Endothelial cell of umbilical vein (primary cell): ENCODE results near the gene LRRC47. TPM values are rescaled to one million over a fixed set of nuclear protein-coding genes. Genes with fewer than 3 reads are reported as not detected.
"Not testable (repeated sequence)": the region's sequence is repeated elsewhere in the genome, so short reads cannot be mapped to it uniquely, and the experiment has no call there.

Source experiments
- BruUV-seq: library from RNA; stranded (reverse); fragments of 400-500 nt; replicated peaks from 2 replicates; lab custom pipeline; 2021; lab: Mats Ljungman, UMichigan
- CTCF ChIA-PET: fragments of 300-600, 350-600 bp; sonication (Branson Sonifier 250); formaldehyde crosslinking; loops from one replicate; lab custom pipeline; 2021; ENCODE audit warnings: antibody characterized with exemption, inconsistent platforms; lab: Charles Lee
- POLR2A ChIA-PET: fragments of 300-600, 350-600 bp; sonication (Branson Sonifier 250); formaldehyde crosslinking; loops from one replicate; lab custom pipeline; 2021; ENCODE audit warnings: antibody characterized with exemption, inconsistent platforms; lab: Charles Lee
- DNase-seq: peaks from one replicate; pipeline ENCODE4 v3.0.0-alpha.2; 2011; ENCODE audit warnings: low read depth, low spot score
- FAIRE-seq: peaks from 2 replicates; lab custom pipeline; 2011; peaks lifted over from hg19 to GRCh38; lab: Jason Lieb, UNC
- H2AFZ ChIP-seq: 2 replicates; pipeline ENCODE4 v1.6.0; 2012; ENCODE audit warnings: low read depth, low read length, control low read depth, inconsistent platforms
- H3K27ac ChIP-seq: 2 replicates; pipeline ENCODE4 v1.5.1; 2011; ENCODE audit warnings: low read depth, mild to moderate bottlenecking, control low read depth, low read length, moderate library complexity; ENCODE audit not compliant: insufficient read depth
- H3K27me3 ChIP-seq, 2 experiments: 2 replicates each; pipeline versions ENCODE4 v1.6.0 to v1.6.1; 2011; ENCODE audit warnings: low read length in 2 of 2, mixed read lengths in 1 of 2; ENCODE audit not compliant: control insufficient read depth in 2 of 2, insufficient read depth in 2 of 2
- H3K36me3 ChIP-seq, 2 experiments: 2 replicates in 1 of 2; 3 replicates in 1 of 2; pipeline ENCODE4 v1.5.1; 2011; ENCODE audit warnings: low read length in 2 of 2, mild to moderate bottlenecking in 1 of 2, moderate library complexity in 1 of 2; ENCODE audit not compliant: control insufficient read depth in 2 of 2, insufficient read depth in 2 of 2; ENCODE audit errors: extremely low read depth in 1 of 2
- H3K4me1 ChIP-seq: 3 replicates; pipeline ENCODE4 v1.5.1; 2011; ENCODE audit warnings: mild to moderate bottlenecking, low read length; ENCODE audit not compliant: control insufficient read depth, insufficient read depth; ENCODE audit errors: extremely low read depth
- H3K4me2 ChIP-seq: 2 replicates; pipeline ENCODE4 v1.6.1; 2011; ENCODE audit warnings: low read length, control low read depth, mixed read lengths; ENCODE audit not compliant: insufficient read depth
- H3K4me3 ChIP-seq, 3 experiments: fragments of 200-600 bp in 1 of 3; sonication (generic), shearing (Covaris generic) in 1 of 3; replicated peaks in 1 of 3; 2 replicates each; pipeline ENCODE4 v1.5.1; 2011 to 2016; ENCODE audit warnings: control low read depth in 3 of 3, low read length in 3 of 3, mild to moderate bottlenecking in 2 of 3, inconsistent platforms in 1 of 3, low read depth in 1 of 3, moderate library complexity in 1 of 3; ENCODE audit not compliant: insufficient read depth in 1 of 3
- H3K79me2 ChIP-seq: 2 replicates; pipeline ENCODE4 v1.6.0; 2012; ENCODE audit warnings: low read length, inconsistent platforms; ENCODE audit not compliant: control insufficient read depth, insufficient read depth
- H3K9ac ChIP-seq: replicated peaks from 2 replicates; pipeline ENCODE3; 2011; ENCODE audit warnings: low read length, control low read depth; ENCODE audit not compliant: insufficient read depth; ENCODE audit errors: extremely low read depth
- H3K9me1 ChIP-seq: replicated peaks from 3 replicates; pipeline ENCODE4 v1.6.0; 2011; ENCODE audit warnings: mild to moderate bottlenecking, low read length; ENCODE audit not compliant: control insufficient read depth, insufficient read depth; ENCODE audit errors: extremely low read depth
- H3K9me3 ChIP-seq: replicated peaks from 2 replicates; pipeline ENCODE4 v1.5.1; 2012; ENCODE audit warnings: low read length, inconsistent platforms; ENCODE audit not compliant: control insufficient read depth, insufficient read depth
- H4K20me1 ChIP-seq: replicated peaks from 2 replicates; pipeline ENCODE3; 2011; ENCODE audit warnings: mild to moderate bottlenecking, low read length; ENCODE audit not compliant: control insufficient read depth, insufficient read depth; ENCODE audit errors: extremely low read depth
- EZH2 ChIP-seq: IDR thresholded peaks from 2 replicates; pipeline ENCODE4 v1.6.1; 2012; ENCODE audit warnings: borderline replicate concordance, low read depth, mild to moderate bottlenecking, moderate library complexity, low read length, inconsistent platforms; ENCODE audit not compliant: severe bottlenecking
- FOS ChIP-seq: IDR thresholded peaks from 2 replicates; pipeline ENCODE4 v1.6.1; 2011; ENCODE audit warnings: mild to moderate bottlenecking, low read length, moderate library complexity, borderline replicate concordance; ENCODE audit not compliant: insufficient read depth
- GATA2 ChIP-seq: IDR thresholded peaks from 2 replicates; pipeline ENCODE4 v1.7.0; 2011; ENCODE audit warnings: low read depth, mild to moderate bottlenecking, moderate library complexity, mixed read lengths, low read length; ENCODE audit not compliant: insufficient read length, insufficient read depth
- JUN ChIP-seq: IDR thresholded peaks from 2 replicates; pipeline ENCODE4 v1.6.1; 2011; ENCODE audit warnings: borderline replicate concordance, low read depth; ENCODE audit not compliant: insufficient read length, insufficient read depth
- MYC ChIP-seq: IDR thresholded peaks from one replicate; pipeline ENCODE4 v1.6.1; 2011; ENCODE audit warnings: mild to moderate bottlenecking, low read depth, low read length
- POLR2A ChIP-seq: IDR thresholded peaks from 2 replicates; pipeline ENCODE4 v1.6.1; 2012; ENCODE audit warnings: low read depth, mild to moderate bottlenecking, control low read depth, low read length
- POLR2AphosphoS5 ChIP-seq: IDR thresholded peaks from 2 replicates; pipeline ENCODE4 v1.6.1; 2012; ENCODE audit warnings: low read depth, mild to moderate bottlenecking, control low read depth, low read length, moderate library complexity; ENCODE audit not compliant: insufficient read depth
- dilution Hi-C: fragments of 300-500 bp; cut with MboI; formaldehyde crosslinking; loops from one replicate; pipeline ENCODE4 v1.15.0; 2019; ENCODE audit warnings: low sequenced_read_pairs; ENCODE audit not compliant: extremely low pct_ligation_motif_present
- intact Hi-C: fragments of 100-400 bp; cut with micrococcal nuclease; formaldehyde crosslinking; loops from one replicate; pipeline ENCODE4 v1.10.0; 2022
- polyA plus RNA-seq, 4 experiments: library from polyadenylated mRNA; depleted of rRNA in 3 of 4; stranded (reverse) in 3 of 4; unstranded in 1 of 4; fragments of >200 nt; gene quantifications; 2 replicates each; pipeline versions ENCODE4 v1.2.1 to v1.2.3, GENCODE V29; 2011 to 2012; ENCODE audit warnings: missing spikeins in 1 of 4
- total RNA-seq: library from RNA; stranded (reverse); gene quantifications from 2 replicates; pipeline ENCODE4 v1.2.3, GENCODE V29; 2021
- TF ChIP-seq, protein P1 (sequence below), 2 donors: IDR thresholded peaks; 1 replicate in 1 of 2; 2 replicates in 1 of 2; pipeline ENCODE4 v1.5.1; 2011; ENCODE audit warnings: low read length in 2 of 2, mild to moderate bottlenecking in 2 of 2, moderate library complexity in 2 of 2, control low read depth in 1 of 2, inconsistent platforms in 1 of 2, low read depth in 1 of 2; ENCODE audit not compliant: insufficient read depth in 1 of 2; ENCODE audit errors: extremely low read depth in 1 of 2
- TF ChIP-seq, protein P2 (sequence below): IDR thresholded peaks from 2 replicates; pipeline ENCODE4 v1.6.1; 2011; ENCODE audit not compliant: insufficient read depth, insufficient read length

The LRRC47 gene
- total and polyA plus RNA-seq, 2 donors (not counting 3 experiments of a cell fraction or from before 2014, with no cell fraction given), result 23.7 to 42.5 TPM

DNA sequence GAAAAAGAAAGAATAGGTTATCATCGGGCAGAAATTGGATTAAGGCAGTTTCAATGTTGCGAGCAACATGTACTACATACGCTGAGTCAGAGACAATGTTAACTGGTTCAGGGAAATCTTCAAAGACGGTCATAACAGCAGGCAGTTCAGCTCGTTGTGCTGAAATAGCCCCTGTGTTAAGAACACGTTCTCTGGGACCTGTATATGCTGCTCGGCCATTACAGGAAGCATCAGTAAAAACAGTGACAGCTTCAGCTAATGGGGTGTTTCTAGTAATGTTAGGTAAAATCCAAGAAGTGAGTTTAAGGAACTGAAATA, 8.3 kb upstream of the LRRC47 start:
- H3K9me1 ChIP-seq, H3K4me2 ChIP-seq, H3K79me2 ChIP-seq, H3K4me1 ChIP-seq, BruUV-seq, H4K20me1 ChIP-seq, H2AFZ ChIP-seq, FAIRE-seq, POLR2A ChIA-PET, H3K36me3 ChIP-seq, DNase-seq, H3K9me3 ChIP-seq, dilution Hi-C loops, H3K9ac ChIP-seq, H3K4me3 ChIP-seq, H3K27ac ChIP-seq, H3K27me3 ChIP-seq: not testable (repeated sequence)
- CTCF ChIA-PET, result interaction anchor here (0.7 to 1.5 kb wide), 3 partner anchors 80 to 351 kb away, joined by 3 to 5 read pairs (median 3); partner anchors contain the start of gene C1orf174
- intact Hi-C loops, result loop anchor here (5.0 kb wide), 1 partner anchor 352 kb away; the partner anchor contains the start of gene ARHGEF16

DNA sequence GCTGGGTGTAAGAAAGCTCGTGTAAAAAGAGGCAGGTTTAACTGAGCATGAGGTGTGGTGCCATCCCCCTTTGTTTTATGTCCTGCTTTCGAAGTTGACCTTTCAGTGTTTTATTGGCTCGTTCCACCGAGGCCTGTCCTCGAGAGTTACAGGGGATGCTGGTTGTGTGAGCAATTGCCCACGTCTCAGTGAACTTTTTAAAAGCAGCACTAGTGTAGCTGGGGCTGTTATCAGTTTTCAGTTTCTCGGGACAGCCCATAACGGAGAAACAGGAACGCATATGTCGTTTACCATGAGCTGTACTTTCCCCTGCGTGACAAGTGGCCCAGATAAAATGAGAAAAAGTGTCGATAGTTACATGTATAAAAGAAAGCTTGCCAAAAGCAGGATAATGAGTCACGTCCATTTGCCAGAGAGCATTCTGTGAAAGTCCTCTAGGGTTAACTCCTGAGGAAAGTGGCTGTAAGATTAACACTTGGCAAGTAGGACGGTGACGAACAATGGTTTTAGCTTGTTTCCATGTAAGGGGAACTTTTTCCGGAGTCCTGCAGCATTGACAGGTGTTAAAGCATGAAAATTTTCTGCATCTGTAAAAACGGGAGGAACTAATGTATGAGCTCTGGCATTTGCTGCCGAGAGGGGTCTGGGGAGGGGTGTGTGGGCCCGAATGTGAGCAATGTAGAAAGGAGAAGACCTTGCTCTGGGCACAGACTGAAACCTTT, 7.8 kb upstream of the LRRC47 start:
- H3K36me3 ChIP-seq, result no peaks in the 10 kb centered on the region
- no peak for DNase-seq
- no peaks in the 10 kb centered on the region for H3K4me1 ChIP-seq
- no peak overlapping the region for H3K4me2 ChIP-seq
- peak overlapping the region; percentile 4 for H2AFZ ChIP-seq
- no peak overlapping the region for H3K9ac ChIP-seq
- H3K9me1 ChIP-seq, result no peaks in the 10 kb centered on the region
- no TSS peak for BruUV-seq
- ChIA-PET POLR2A (interaction anchor here (0.7 kb wide), 1 partner anchor 18 kb away, joined by 3 read pairs; no protein-coding TSS in a partner anchor), CTCF (interaction anchor here (0.7 to 1.5 kb wide), 3 partner anchors 79 to 351 kb away, joined by 3 to 5 read pairs (median 3); partner anchors contain the start of gene C1orf174)
- peaks cover 0 to 1% of the 10 kb centered on the region in 2 experiments for H3K27me3 ChIP-seq
- H4K20me1 ChIP-seq, result no peaks in the 10 kb centered on the region
- no peaks in the 10 kb centered on the region for H3K9me3 ChIP-seq
- no peak overlapping the region for H3K27ac ChIP-seq
- intact Hi-C loops, result loop anchor here (5.0 kb wide), 1 partner anchor 352 kb away; the partner anchor contains the start of gene ARHGEF16
- no peak overlapping the region for H3K4me3 ChIP-seq
- no peak for TF ChIP-seq POLR2AphosphoS5
- TF ChIP-seq POLR2A, result no peak
- no peak for TF ChIP-seq GATA2
- no peak for TF ChIP-seq JUN
- no peak for TF ChIP-seq MYC
- TF ChIP-seq, protein P1, sequence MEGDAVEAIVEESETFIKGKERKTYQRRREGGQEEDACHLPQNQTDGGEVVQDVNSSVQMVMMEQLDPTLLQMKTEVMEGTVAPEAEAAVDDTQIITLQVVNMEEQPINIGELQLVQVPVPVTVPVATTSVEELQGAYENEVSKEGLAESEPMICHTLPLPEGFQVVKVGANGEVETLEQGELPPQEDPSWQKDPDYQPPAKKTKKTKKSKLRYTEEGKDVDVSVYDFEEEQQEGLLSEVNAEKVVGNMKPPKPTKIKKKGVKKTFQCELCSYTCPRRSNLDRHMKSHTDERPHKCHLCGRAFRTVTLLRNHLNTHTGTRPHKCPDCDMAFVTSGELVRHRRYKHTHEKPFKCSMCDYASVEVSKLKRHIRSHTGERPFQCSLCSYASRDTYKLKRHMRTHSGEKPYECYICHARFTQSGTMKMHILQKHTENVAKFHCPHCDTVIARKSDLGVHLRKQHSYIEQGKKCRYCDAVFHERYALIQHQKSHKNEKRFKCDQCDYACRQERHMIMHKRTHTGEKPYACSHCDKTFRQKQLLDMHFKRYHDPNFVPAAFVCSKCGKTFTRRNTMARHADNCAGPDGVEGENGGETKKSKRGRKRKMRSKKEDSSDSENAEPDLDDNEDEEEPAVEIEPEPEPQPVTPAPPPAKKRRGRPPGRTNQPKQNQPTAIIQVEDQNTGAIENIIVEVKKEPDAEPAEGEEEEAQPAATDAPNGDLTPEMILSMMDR (IDR thresholded peaks at IDR 0.05; ENCODE audit: extremely low read depth in 1 of 2, insufficient read depth in 1 of 2, low read depth in 1 of 2, low read length in 2 of 2), result no peak
- no peak for TF ChIP-seq FOS
- TF ChIP-seq, protein P2, sequence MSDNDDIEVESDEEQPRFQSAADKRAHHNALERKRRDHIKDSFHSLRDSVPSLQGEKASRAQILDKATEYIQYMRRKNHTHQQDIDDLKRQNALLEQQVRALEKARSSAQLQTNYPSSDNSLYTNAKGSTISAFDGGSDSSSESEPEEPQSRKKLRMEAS, result no peak
- TF ChIP-seq EZH2, result no peak
- FAIRE-seq, result peak; percentile 12
- no peaks in the 10 kb centered on the region for H3K79me2 ChIP-seq
- dilution Hi-C loops, result no loop called here
